NCI-H146 treated with DMSO at 0.1 percent for 48 hours (cell line): ENCODE measurements around the gene IL1RL1.

Experiments
- DNase-seq: peaks from one replicate; lab custom pipeline; 2025; ENCODE audit not compliant: unreplicated experiment; lab: John Stamatoyannopoulos, UW

The IL1RL1 gene

GRCh38 chr2:102366406-102367112 lies 55.2 kb downstream of the IL1RL1 start:
- DNase-seq: no peak

DNA sequence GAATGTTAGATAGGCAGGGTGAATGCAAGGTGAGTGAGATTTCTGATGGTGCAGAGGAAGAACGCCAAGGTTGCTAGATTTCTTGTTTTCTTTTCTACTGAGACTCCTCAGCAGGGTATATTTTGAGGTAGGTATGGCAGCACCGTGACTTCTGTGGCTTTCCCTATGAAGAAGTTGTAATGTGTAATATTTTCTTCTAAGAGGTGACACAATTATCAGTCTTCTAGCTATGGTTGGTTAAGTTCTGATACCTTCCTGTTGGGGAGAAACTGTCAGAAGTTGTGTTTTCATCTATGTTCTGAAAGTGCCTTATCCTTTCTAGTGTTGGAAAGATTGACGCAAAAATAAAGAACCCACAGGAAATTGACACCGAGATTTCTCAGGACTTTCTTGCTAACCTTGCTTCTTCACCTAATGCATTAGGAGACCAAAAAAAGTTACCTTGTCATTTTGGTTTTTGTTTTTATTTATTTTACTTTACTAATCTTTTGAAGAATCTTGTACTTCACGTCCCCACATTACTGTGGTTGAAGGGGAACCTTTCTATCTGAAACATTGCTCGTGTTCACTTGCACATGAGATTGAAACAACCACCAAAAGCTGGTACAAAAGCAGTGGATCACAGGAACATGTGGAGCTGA lies 56.1 kb downstream of the IL1RL1 start:
- DNase-seq: no peak

- DNase-seq: no peak
Measured at GRCh38 chr2:102368461-102369109, 57.2 kb downstream of the IL1RL1 start.

GRCh38 chr2:102369866-102370265 lies 58.5 kb downstream of the IL1RL1 start:
- DNase-seq: no peak

GRCh38 chr2:102376052-102376591 lies 64.8 kb downstream of the IL1RL1 start:
- DNase-seq: no peak

DNA sequence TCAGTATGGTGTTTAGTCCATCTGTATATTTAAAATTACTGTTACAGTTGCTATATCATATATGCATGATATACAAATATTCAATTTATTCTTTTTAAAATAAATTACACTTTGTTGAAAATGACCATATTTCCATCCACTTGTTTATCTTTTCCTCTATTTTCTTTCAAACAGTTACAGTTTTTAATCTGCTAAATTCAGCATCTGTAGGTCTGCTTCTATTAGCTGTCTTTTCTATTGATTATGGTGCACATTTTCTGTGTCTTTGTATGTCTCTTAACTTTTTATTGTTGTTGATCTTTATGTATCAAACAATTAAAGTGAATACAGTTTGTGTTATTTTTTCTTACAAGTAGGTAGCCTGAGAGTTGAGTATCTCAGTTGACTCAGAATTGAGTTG lies 72.4 kb downstream of the IL1RL1 start:
- DNase-seq: no peak

GRCh38 chr2:102385522-102385921 lies 74.2 kb downstream of the IL1RL1 start:
- no peak for DNase-seq

- no peak for DNase-seq
Measured at GRCh38 chr2:102386004-102386403, 74.6 kb downstream of the IL1RL1 start.

DNA sequence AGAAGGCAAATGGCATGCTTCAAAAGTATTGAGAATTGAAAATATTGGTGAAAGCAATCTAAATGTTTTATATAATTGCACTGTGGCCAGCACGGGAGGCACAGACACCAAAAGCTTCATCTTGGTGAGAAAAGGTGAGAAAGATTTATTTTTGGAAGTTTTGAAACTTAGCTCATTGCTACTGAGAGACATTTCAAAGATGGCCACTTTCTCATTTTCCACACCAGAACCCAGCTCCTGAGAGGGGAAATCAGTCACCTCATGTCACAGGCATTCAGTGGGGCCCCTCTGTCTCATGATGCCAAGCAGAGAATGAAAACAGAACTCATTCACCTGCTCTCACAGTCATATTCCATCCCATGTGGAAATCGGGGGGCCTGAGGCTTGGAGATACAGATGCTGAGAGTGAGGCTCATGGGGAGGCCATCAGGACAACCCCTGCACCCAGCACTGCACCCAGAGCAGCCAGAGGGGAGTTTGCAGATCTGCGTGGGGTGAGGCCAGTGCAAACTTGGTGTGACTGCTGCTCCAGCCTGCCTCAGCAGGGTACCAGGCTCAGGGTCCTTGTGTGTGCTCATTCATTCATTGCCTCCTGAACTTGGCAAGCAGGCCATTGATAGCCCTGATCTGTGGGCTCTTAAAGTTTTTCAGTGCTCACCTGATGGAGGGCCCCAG lies 75.6 kb downstream of the IL1RL1 start:
- DNase-seq: no peak

- DNase-seq: no peak
Measured at GRCh38 chr2:102387763-102388546, 76.6 kb downstream of the IL1RL1 start.

GRCh38 chr2:102391565-102391964 lies 80.2 kb downstream of the IL1RL1 start:
- DNase-seq: no peak

DNA sequence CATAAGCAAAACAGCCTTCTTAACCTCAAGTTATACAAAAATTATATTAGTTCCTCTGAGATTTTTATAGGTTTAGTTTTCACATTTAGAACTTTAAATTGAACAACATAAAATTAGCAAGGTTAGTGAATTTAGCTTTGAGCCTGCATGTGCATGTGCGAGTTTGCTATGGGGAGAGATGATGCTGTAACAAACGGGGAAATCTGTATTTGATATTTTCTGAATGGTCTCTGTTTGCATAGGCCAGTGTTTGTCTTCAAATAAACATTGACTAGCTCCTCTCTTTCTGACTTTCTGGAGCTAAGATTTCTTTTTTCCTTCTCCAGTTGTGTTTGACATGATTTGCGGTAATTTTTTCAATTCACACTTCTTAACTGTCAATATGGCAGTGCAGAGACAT lies 80.7 kb downstream of the IL1RL1 start:
- no peak for DNase-seq

GRCh38 chr2:102392942-102393341 lies 81.6 kb downstream of the IL1RL1 start:
- DNase-seq: no peak

- no peak for DNase-seq
Measured at GRCh38 chr2:102396012-102396411, 84.6 kb downstream of the IL1RL1 start.

- DNase-seq: no peak
Measured at GRCh38 chr2:102397209-102397608, 85.8 kb downstream of the IL1RL1 start.

GRCh38 chr2:102399499-102400141 lies 88.3 kb downstream of the IL1RL1 start:
- no peak for DNase-seq

- DNase-seq: no peak
Measured at GRCh38 chr2:102401456-102401855, 90.1 kb downstream of the IL1RL1 start.
